GM12878 (cell line): ENCODE data around the gene TAS2R4.

Experiments
- BHLHE40 ChIP-seq, 2 experiments: fragments of 450-650 bp in 1 of 2; IDR thresholded peaks; 2 replicates each; pipeline ENCODE4 v1.6.1; 2011 to 2017; ENCODE audit warnings: low read depth in 2 of 2, borderline replicate concordance in 1 of 2, improper control_type of control experiment in 1 of 2, low read length in 1 of 2, mild to moderate bottlenecking in 1 of 2
- CTCF ChIP-seq, 3 experiments: IDR thresholded peaks in 2 of 3; conservative IDR thresholded peaks in 1 of 3; 2 replicates each; pipeline ENCODE4 v1.5.1; 2011; ENCODE audit warnings: low read depth in 3 of 3, low read length in 3 of 3, mild to moderate bottlenecking in 3 of 3, control low read depth in 2 of 3, moderate library complexity in 2 of 3, inconsistent platforms in 1 of 3, mixed read lengths in 1 of 3; ENCODE audit not compliant: control insufficient read depth in 2 of 3, insufficient read depth in 1 of 3; ENCODE audit errors: extremely low read depth in 1 of 3
- HDAC2 ChIP-seq: fragments of 200-600 bp; sonication (generic); IDR thresholded peaks from 2 replicates; pipeline ENCODE4 v1.6.1; 2017
- HDGF ChIP-seq: fragments of 450-650 bp; IDR thresholded peaks from 2 replicates; pipeline ENCODE4 v1.6.1; 2016; ENCODE audit warnings: antibody characterized with exemption
- MAX ChIP-seq: IDR thresholded peaks from 2 replicates; pipeline ENCODE4 v1.6.1; 2012; ENCODE audit warnings: low read depth, low read length, improper control_type of control experiment
- MYC ChIP-seq: IDR thresholded peaks from 2 replicates; pipeline ENCODE4 v1.6.1; 2011; ENCODE audit warnings: mild to moderate bottlenecking, low read length, moderate library complexity, inconsistent platforms; ENCODE audit not compliant: insufficient read depth, insufficient replicate concordance, insufficient read length, severe bottlenecking
- NFYB ChIP-seq: IDR thresholded peaks from 2 replicates; pipeline ENCODE4 v1.6.1; 2011; ENCODE audit warnings: low read depth, mild to moderate bottlenecking, low read length, improper control_type of control experiment, moderate library complexity; ENCODE audit not compliant: insufficient read depth
- RAD21 ChIP-seq: IDR thresholded peaks from 2 replicates; pipeline ENCODE4 v1.6.1; 2011; ENCODE audit warnings: mild to moderate bottlenecking, low read depth, low read length, moderate library complexity; ENCODE audit not compliant: insufficient read depth
- RCOR1 ChIP-seq: conservative IDR thresholded peaks from 2 replicates; pipeline ENCODE4 v1.6.1; 2012; ENCODE audit warnings: low read depth, low read length, improper control_type of control experiment
- REST ChIP-seq: IDR thresholded peaks from 2 replicates; pipeline ENCODE4 v1.6.1; 2012; ENCODE audit warnings: mild to moderate bottlenecking, low read depth, low read length
- TAF1 ChIP-seq: IDR thresholded peaks from 2 replicates; pipeline ENCODE4 v1.6.1; 2011; ENCODE audit warnings: mild to moderate bottlenecking, low read depth, low read length, borderline replicate concordance

DNA sequence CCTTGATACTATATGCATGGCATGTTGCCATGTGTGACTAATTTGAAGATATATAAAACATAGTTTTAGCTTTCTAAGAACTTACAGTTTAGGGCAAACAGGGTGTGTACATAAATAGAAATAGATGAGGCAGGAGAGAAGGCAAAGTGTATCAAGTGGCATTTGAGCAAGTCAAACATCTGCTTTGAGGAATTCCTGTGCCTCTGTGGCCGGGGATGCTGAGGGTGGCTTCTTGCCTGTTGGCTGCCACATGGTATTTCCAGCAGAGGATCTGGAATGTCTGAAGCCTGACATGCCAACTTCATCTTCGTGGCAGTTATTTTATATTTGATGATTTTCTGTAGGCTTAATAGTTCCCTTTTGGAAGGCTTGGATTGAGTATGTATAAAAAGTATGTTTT, 32.3 kb upstream of the TAS2R4 start:
- no peak for TF ChIP-seq HDGF
- TF ChIP-seq BHLHE40 (IDR thresholded peaks at IDR 0.05; ENCODE audit: borderline replicate concordance in 1 of 2, low read depth in 2 of 2, low read length in 1 of 2) = no peak
- no peak for TF ChIP-seq MYC
- TF ChIP-seq MAX = no peak
- TF ChIP-seq TAF1 = no peak
- no peak for TF ChIP-seq RCOR1
- no peak for TF ChIP-seq CTCF (IDR thresholded peaks at IDR 0.05 in 2 of 3, conservative IDR thresholded peaks at IDR 0.05 in 1 of 3; ENCODE audit: control insufficient read depth in 2 of 3, extremely low read depth in 1 of 3, insufficient read depth in 1 of 3, low read depth in 3 of 3, low read length in 3 of 3)
- no peak for TF ChIP-seq NFYB
- TF ChIP-seq RAD21 = no peak
- no peak for TF ChIP-seq REST
- TF ChIP-seq HDAC2 = no peak
